B cell (primary cell): ENCODE data around the gene PNPLA6.

ENCODE experiments used
- CTCF ChIP-seq: fragments of 200-600 bp; IDR thresholded peaks from one replicate; pipeline ENCODE4 v1.8.0; 2022; ENCODE audit warnings: antibody characterized with exemption, mild to moderate bottlenecking
- EZH2 ChIP-seq: IDR thresholded peaks from 2 replicates; pipeline ENCODE4 v1.6.1; 2012; ENCODE audit warnings: borderline replicate concordance, low read depth, mild to moderate bottlenecking, moderate library complexity, low read length; ENCODE audit not compliant: insufficient read depth, poor library complexity, severe bottlenecking

GRCh38 chr19:7529246-7529600 lies 6.3 kb upstream of the PNPLA6 start:
- TF ChIP-seq CTCF, result no peak
- no peak for TF ChIP-seq EZH2
